ENCODE data around the gene CITED2. TPM values are rescaled to one million over a fixed set of nuclear protein-coding genes. Genes with fewer than 3 reads are reported as not detected.

Gene CITED2
- total and polyA plus RNA-seq, 2 donors from 2014 or later, result 72.1 to 215 TPM

- intact Hi-C loops (cut with DNase I), result no loop called here
- H3K27me3 ChIP-seq (ENCODE audit: control insufficient read depth, insufficient read depth, low read length), result no peaks in the 10 kb centered on the region
- FAIRE-seq, result no peak
These were observed 47.9 kb upstream of the CITED2 start for GRCh38 chr6:139422105-139423036.

DNA sequence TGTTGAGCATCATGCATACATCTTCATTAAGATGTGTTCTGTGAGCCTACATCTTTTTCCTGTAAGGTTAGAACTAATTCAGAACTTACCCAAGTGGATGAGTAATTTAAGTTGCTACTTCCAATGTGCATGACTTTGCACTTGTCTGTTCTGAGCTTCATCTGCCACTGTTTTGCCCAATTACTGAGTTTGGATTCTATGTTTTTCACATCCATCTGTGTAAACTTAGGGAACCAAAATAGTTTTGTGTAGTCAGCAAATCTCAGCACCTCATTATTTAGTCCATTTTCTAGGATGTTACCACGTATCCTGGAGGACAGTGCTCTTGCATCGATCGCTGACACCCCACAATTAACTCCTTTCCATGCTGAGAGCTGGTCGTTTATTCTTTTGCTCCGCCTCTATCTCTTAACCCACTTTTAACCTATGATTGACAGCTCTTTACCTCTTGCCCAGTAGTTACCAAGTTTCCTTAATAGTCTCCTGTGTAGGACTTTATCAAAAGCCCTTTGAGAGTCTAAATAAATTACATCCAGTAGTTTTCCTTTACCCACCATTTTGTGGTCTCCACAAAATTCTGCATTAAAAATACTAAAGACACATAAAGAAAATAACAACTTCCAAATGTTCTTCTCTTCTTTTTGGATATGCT lies 44.2 kb upstream of the CITED2 start:
- Histone ChIP-seq H3K27me3 (ENCODE audit: control insufficient read depth, insufficient read depth, low read length) (no peaks in the 10 kb centered on the region), H3K4me3 (ENCODE audit: low read length in 3 of 3) (no peak overlapping the region), H3K9ac (ENCODE audit: low read length in 3 of 3) (no peak overlapping the region), H3K36me3 (ENCODE audit: control insufficient read depth in 2 of 3, insufficient read depth in 3 of 3, low read length in 3 of 3) (no peaks in the 10 kb centered on the region), H3K9me3 (ENCODE audit: control insufficient read depth in 2 of 3, insufficient read depth in 1 of 3, low read length in 3 of 3) (no peaks in the 10 kb centered on the region), H3K4me1 (ENCODE audit: control insufficient read depth in 2 of 3, insufficient read depth in 2 of 3, low read depth in 1 of 3, low read length in 3 of 3) (no peaks in the 10 kb centered on the region), H3K27ac (ENCODE audit: low read depth in 2 of 2, low read length in 2 of 2) (no peak overlapping the region)
- intact Hi-C loops (cut with DNase I), result no loop called here
- DNase-seq (no peak), FAIRE-seq (no peak)
- no peak for TF ChIP-seq CTCF (IDR thresholded peaks at IDR 0.05; ENCODE audit: borderline replicate concordance, extremely low read depth, insufficient read depth)

More at GRCh38 chr6:139422105-139423036, 47.9 kb upstream of the CITED2 start:
- Histone ChIP-seq H3K36me3 (ENCODE audit: control insufficient read depth in 2 of 3, insufficient read depth in 3 of 3, low read length in 3 of 3) (no peaks in the 10 kb centered on the region), H3K4me3 (ENCODE audit: low read length in 3 of 3) (no peak overlapping the region), H3K4me1 (ENCODE audit: control insufficient read depth in 2 of 3, insufficient read depth in 2 of 3, low read depth in 1 of 3, low read length in 3 of 3) (no peaks in the 10 kb centered on the region), H3K9me3 (ENCODE audit: control insufficient read depth in 2 of 3, insufficient read depth in 1 of 3, low read length in 3 of 3) (no peaks in the 10 kb centered on the region), H3K9ac (ENCODE audit: low read length in 3 of 3) (no peak overlapping the region), H3K27ac (ENCODE audit: low read depth in 2 of 2, low read length in 2 of 2) (no peak overlapping the region)
- DNase-seq, result no peak
- no peak for TF ChIP-seq CTCF (IDR thresholded peaks at IDR 0.05; ENCODE audit: borderline replicate concordance, extremely low read depth, insufficient read depth)

DNA sequence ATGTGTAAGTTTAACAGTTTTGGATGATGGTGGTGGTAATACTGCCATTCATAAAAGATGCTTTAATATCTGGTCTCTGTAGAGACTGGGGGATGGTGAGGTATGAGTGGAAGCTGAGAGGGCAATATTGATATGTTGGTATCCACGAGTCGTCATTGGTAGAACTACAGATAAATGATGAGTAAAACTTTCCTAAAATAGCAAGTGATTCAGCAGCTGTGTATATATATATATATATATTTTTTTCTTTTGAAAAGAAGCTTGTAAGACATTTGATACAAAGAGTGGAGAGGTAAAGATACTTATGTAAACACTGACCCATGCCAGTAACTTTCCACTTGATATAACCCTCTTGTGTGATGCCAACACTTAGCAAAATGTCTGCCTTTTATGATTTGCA lies 41.7 kb upstream of the CITED2 start:
- intact Hi-C loops (cut with DNase I), result no loop called here
- FAIRE-seq (no peak), DNase-seq (no peak)
- no peak for TF ChIP-seq CTCF (IDR thresholded peaks at IDR 0.05; ENCODE audit: borderline replicate concordance, extremely low read depth, insufficient read depth)
- Histone ChIP-seq H3K4me3 (ENCODE audit: low read length in 3 of 3) (no peak overlapping the region), H3K27me3 (ENCODE audit: control insufficient read depth, insufficient read depth, low read length) (no peaks in the 10 kb centered on the region), H3K36me3 (ENCODE audit: control insufficient read depth in 2 of 3, insufficient read depth in 3 of 3, low read length in 3 of 3) (no peaks in the 10 kb centered on the region), H3K27ac (ENCODE audit: low read depth in 2 of 2, low read length in 2 of 2) (no peak overlapping the region), H3K9me3 (ENCODE audit: control insufficient read depth in 2 of 3, insufficient read depth in 1 of 3, low read length in 3 of 3) (no peaks in the 10 kb centered on the region), H3K4me1 (ENCODE audit: control insufficient read depth in 2 of 3, insufficient read depth in 2 of 3, low read depth in 1 of 3, low read length in 3 of 3) (no peaks in the 10 kb centered on the region), H3K9ac (ENCODE audit: low read length in 3 of 3) (no peak overlapping the region)

Data from kidney (tissue), 14 donors.